Fibroblast of lung (primary cell): ENCODE data around the gene OR52H1. TPM values are rescaled to one million over a fixed set of nuclear protein-coding genes. Genes with fewer than 3 reads are reported as not detected.

Experiments used
- DNase-seq, 2 donors: peaks; one replicate each; pipeline versions ENCODE4 v3.0.0 to v3.0.0-alpha.2; 2010; ENCODE audit warnings: low read depth in 2 of 2
- H2AFZ ChIP-seq: 2 replicates; pipeline ENCODE4 v1.5.1; 2012; ENCODE audit warnings: low read length, control low read depth, inconsistent platforms
- H3K27ac ChIP-seq: 2 replicates; pipeline ENCODE4 v1.5.1; 2011; ENCODE audit warnings: low read length, control low read depth; ENCODE audit not compliant: insufficient read depth
- H3K27me3 ChIP-seq: 2 replicates; pipeline ENCODE4 v1.5.1; 2011; ENCODE audit warnings: mild to moderate bottlenecking, low read length; ENCODE audit not compliant: control insufficient read depth, insufficient read depth
- H3K36me3 ChIP-seq: 2 replicates; pipeline ENCODE4 v1.5.1; 2011; ENCODE audit warnings: low read length; ENCODE audit not compliant: control insufficient read depth, insufficient read depth
- H3K4me1 ChIP-seq: 2 replicates; pipeline ENCODE4 v1.5.1; 2011; ENCODE audit warnings: low read length; ENCODE audit not compliant: control insufficient read depth, insufficient read depth; ENCODE audit errors: extremely low read depth
- H3K4me2 ChIP-seq: 2 replicates; pipeline ENCODE4 v1.5.1; 2011; ENCODE audit warnings: low read length, control low read depth; ENCODE audit not compliant: insufficient read depth; ENCODE audit errors: extremely low read depth
- H3K4me3 ChIP-seq, 4 experiments: fragments of 200-600 bp in 1 of 4; sonication (generic) in 1 of 4; replicated peaks in 1 of 4; 2 replicates each; pipeline ENCODE4 v1.5.1; 2011 to 2016; ENCODE audit warnings: low read length in 4 of 4, low read depth in 3 of 4, mild to moderate bottlenecking in 3 of 4, control low read depth in 2 of 4, inconsistent platforms in 1 of 4, mixed read lengths in 1 of 4; ENCODE audit not compliant: insufficient read depth in 1 of 4; ENCODE audit errors: control extremely low read depth in 1 of 4
- H3K79me2 ChIP-seq: 2 replicates; pipeline ENCODE4 v1.5.1; 2012; ENCODE audit warnings: mild to moderate bottlenecking, low read length, inconsistent platforms; ENCODE audit not compliant: control insufficient read depth, insufficient read depth
- H3K9ac ChIP-seq: 2 replicates; pipeline ENCODE4 v1.5.1; 2011; ENCODE audit warnings: mild to moderate bottlenecking, low read length, control low read depth; ENCODE audit not compliant: insufficient read depth
- H3K9me3 ChIP-seq: 2 replicates; pipeline ENCODE4 v1.5.1; 2012; ENCODE audit warnings: low read depth, low read length; ENCODE audit not compliant: control insufficient read depth, insufficient read depth
- H4K20me1 ChIP-seq: 2 replicates; pipeline ENCODE4 v1.5.1; 2011; ENCODE audit warnings: low read length; ENCODE audit not compliant: control insufficient read depth, insufficient read depth; ENCODE audit errors: extremely low read depth
- CTCF ChIP-seq, 2 donors: IDR thresholded peaks in 1 of 2; conservative IDR thresholded peaks in 1 of 2; 1 replicate in 1 of 2; 2 replicates in 1 of 2; pipeline ENCODE4 v1.5.1; 2011 to 2012; ENCODE audit warnings: low read length in 2 of 2, control low read depth in 1 of 2, inconsistent platforms in 1 of 2, low read depth in 1 of 2, mild to moderate bottlenecking in 1 of 2
- EZH2 ChIP-seq: IDR thresholded peaks from 2 replicates; pipeline ENCODE4 v1.5.1; 2012; ENCODE audit warnings: low read length, control low read depth, mild to moderate bottlenecking; ENCODE audit errors: missing control alignments
- polyA plus RNA-seq, 2 donors: library from polyadenylated mRNA; depleted of rRNA in 1 of 2; stranded (reverse) in 1 of 2; unstranded in 1 of 2; fragments of >200 nt; gene quantifications; 2 replicates each; pipeline ENCODE4 v1.2.1, GENCODE V29; 2011 to 2012; ENCODE audit warnings: missing spikeins in 1 of 2
- total RNA-seq: library from RNA; depleted of rRNA; stranded (reverse); fragments of >200 nt; gene quantifications from 2 replicates; pipeline ENCODE4 v1.2.1, GENCODE V29; 2014

The OR52H1 gene
- total and polyA plus RNA-seq, 2 donors (not counting 1 experiment from before 2014, with no cell fraction given) = 0.50 TPM; not detected in 1

GRCh38 chr11:5531053-5531831 lies 17.1 kb downstream of the OR52H1 start:
- no peak overlapping the region for H3K4me2 ChIP-seq
- no peak overlapping the region for H2AFZ ChIP-seq
- no peak for DNase-seq
- H3K4me3 ChIP-seq = no peak overlapping the region
- no peaks in the 10 kb centered on the region for H3K27me3 ChIP-seq
- no peaks in the 10 kb centered on the region for H3K36me3 ChIP-seq
- no peak overlapping the region for H3K9ac ChIP-seq
- H4K20me1 ChIP-seq = no peaks in the 10 kb centered on the region
- TF ChIP-seq CTCF (conservative IDR thresholded peaks at IDR 0.05 in 1 of 2, IDR thresholded peaks at IDR 0.05 in 1 of 2; ENCODE audit: low read depth in 1 of 2, low read length in 2 of 2) (no peak), EZH2 (no peak)
- no peaks in the 10 kb centered on the region for H3K79me2 ChIP-seq
- H3K9me3 ChIP-seq = no peaks in the 10 kb centered on the region
- H3K4me1 ChIP-seq = no peaks in the 10 kb centered on the region
- no peak overlapping the region for H3K27ac ChIP-seq

GRCh38 chr11:5528495-5528894 lies 19.8 kb downstream of the OR52H1 start:
- no peaks in the 10 kb centered on the region for H3K9me3 ChIP-seq
- no peak overlapping the region for H3K4me2 ChIP-seq

GRCh38 chr11:5527716-5528115 lies 20.6 kb downstream of the OR52H1 start:
- no peaks in the 10 kb centered on the region for H3K36me3 ChIP-seq
- H2AFZ ChIP-seq = no peak overlapping the region
- H3K27ac ChIP-seq = no peak overlapping the region
- no peak for DNase-seq
- no peak overlapping the region for H3K4me2 ChIP-seq
- no peaks in the 10 kb centered on the region for H3K27me3 ChIP-seq
- no peak for TF ChIP-seq CTCF (conservative IDR thresholded peaks at IDR 0.05 in 1 of 2, IDR thresholded peaks at IDR 0.05 in 1 of 2; ENCODE audit: low read depth in 1 of 2, low read length in 2 of 2)
- no peak for TF ChIP-seq EZH2
- H4K20me1 ChIP-seq = no peaks in the 10 kb centered on the region
- no peak overlapping the region for H3K9ac ChIP-seq
- no peak overlapping the region for H3K4me3 ChIP-seq
- no peaks in the 10 kb centered on the region for H3K4me1 ChIP-seq
- no peaks in the 10 kb centered on the region for H3K79me2 ChIP-seq
- H3K9me3 ChIP-seq = no peaks in the 10 kb centered on the region

More at GRCh38 chr11:5528495-5528894, 19.8 kb downstream of the OR52H1 start:
- no peaks in the 10 kb centered on the region for H3K36me3 ChIP-seq
- H3K4me3 ChIP-seq = no peak overlapping the region
- H2AFZ ChIP-seq = no peak overlapping the region
- no peaks in the 10 kb centered on the region for H3K79me2 ChIP-seq
- no peaks in the 10 kb centered on the region for H3K27me3 ChIP-seq
- TF ChIP-seq EZH2 = no peak
- H3K9ac ChIP-seq = no peak overlapping the region
- H3K27ac ChIP-seq = no peak overlapping the region
- no peaks in the 10 kb centered on the region for H3K4me1 ChIP-seq
- H4K20me1 ChIP-seq = no peaks in the 10 kb centered on the region
- DNase-seq = no peak
